ENCODE measurements around the gene PIPOX. TPM values are rescaled to one million over a fixed set of nuclear protein-coding genes. Genes with fewer than 3 reads are reported as not detected.

The PIPOX gene
- total RNA-seq, 4 donors from 2014 or later, result 1.2 to 15.3 (median 1.6) TPM; not detected in 1

DNA sequence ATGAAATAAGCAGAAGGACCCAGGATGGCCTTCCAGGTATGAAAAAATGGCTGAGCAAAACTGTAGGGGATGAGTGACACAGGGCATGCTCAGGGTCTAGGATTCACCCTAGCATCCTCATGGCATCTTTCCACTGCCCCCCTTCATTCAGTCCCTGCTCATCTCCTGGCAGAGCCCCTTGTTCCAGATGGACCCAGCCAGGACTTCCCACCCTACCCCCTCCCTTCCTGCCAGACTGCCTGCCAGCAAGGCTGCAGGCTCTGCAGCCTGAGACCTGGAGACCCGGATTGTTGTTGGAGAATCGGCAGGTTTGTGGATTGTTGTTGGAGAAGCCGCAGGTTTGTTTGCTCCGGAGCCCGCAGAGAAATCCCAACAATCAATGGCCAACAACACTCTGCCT is 43.7 kb upstream of the PIPOX start:
- no peak for DNase-seq
- in situ Hi-C loops (cut with MboI; ENCODE audit: low pct_ligation_motif_present in 1 of 4, low pct_unique_long_range_greater_than_20kb in 1 of 4, low sequenced_read_pairs in 3 of 4), result no loop called here

DNA sequence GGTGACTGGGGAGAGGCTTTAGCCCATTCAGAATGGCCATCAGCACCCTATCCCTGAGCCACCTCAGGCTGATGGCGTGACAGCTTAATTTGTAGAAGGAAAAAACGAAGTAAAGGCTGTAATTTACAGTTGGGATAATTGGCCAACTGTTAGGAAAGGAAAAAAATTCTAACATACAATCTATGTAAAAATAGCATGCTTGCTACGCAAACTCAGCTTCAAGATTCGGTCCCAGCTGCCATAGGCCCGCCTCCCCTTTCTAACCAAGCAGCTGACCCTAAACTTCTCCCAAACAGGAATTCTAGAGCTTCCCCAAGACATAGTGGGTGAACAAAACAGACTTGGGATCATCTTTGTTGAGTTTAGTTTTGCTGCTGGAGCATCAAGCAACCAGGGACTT is 42.0 kb upstream of the PIPOX start:
- intact Hi-C loops (cut with DNase I; ENCODE audit: low total_unique reads), result no loop called here
- Histone ChIP-seq H3K27ac (no peak overlapping the region), H3K4me3 (no peak overlapping the region), H3K9me3 (no peaks in the 10 kb centered on the region), H3K27me3 (peaks cover 34% of the 10 kb centered on the region), H3K4me1 (peaks cover 0 to 8% (median 1%) of the 10 kb centered on the region in 4 donors), H3K36me3 (no peaks in the 10 kb centered on the region)
- 68 to 74% methylated on average over 4 to 5 of the region's 5 CpGs for WGBS, 2 donors (ENCODE audit: low coverage in 1 of 2)
- TF ChIP-seq POLR2A (IDR thresholded peaks at IDR 0.05) (no peak), POLR2AphosphoS5 (IDR thresholded peaks at IDR 0.05) (no peak), EP300 (IDR thresholded peaks at IDR 0.05; ENCODE audit: low read depth) (no peak)
- TF ChIP-seq, protein P1, sequence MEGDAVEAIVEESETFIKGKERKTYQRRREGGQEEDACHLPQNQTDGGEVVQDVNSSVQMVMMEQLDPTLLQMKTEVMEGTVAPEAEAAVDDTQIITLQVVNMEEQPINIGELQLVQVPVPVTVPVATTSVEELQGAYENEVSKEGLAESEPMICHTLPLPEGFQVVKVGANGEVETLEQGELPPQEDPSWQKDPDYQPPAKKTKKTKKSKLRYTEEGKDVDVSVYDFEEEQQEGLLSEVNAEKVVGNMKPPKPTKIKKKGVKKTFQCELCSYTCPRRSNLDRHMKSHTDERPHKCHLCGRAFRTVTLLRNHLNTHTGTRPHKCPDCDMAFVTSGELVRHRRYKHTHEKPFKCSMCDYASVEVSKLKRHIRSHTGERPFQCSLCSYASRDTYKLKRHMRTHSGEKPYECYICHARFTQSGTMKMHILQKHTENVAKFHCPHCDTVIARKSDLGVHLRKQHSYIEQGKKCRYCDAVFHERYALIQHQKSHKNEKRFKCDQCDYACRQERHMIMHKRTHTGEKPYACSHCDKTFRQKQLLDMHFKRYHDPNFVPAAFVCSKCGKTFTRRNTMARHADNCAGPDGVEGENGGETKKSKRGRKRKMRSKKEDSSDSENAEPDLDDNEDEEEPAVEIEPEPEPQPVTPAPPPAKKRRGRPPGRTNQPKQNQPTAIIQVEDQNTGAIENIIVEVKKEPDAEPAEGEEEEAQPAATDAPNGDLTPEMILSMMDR (IDR thresholded peaks at IDR 0.05), result no peak
- DNase-seq, result no peak
- in situ Hi-C loops (cut with MboI; ENCODE audit: low pct_ligation_motif_present in 1 of 4, low pct_unique_long_range_greater_than_20kb in 1 of 4, low sequenced_read_pairs in 3 of 4), result loop anchor here in 1 of 4 donors (25.0 kb wide), 1 partner anchor 236 kb away; the partner anchor contains the start of gene CRYBA1

More for the DNA sequence above, 43.7 kb upstream of the PIPOX start:
- no peaks in the 10 kb centered on the region for H3K9me3 ChIP-seq
- no peak overlapping the region for H3K27ac ChIP-seq
- H3K27me3 ChIP-seq, result peaks cover 16% of the 10 kb centered on the region
- intact Hi-C loops (cut with DNase I; ENCODE audit: low total_unique reads), result no loop called here
- TF ChIP-seq, protein P1 (IDR thresholded peaks at IDR 0.05), result no peak
- TF ChIP-seq POLR2A (IDR thresholded peaks at IDR 0.05) (no peak), EP300 (IDR thresholded peaks at IDR 0.05; ENCODE audit: low read depth) (no peak), POLR2AphosphoS5 (IDR thresholded peaks at IDR 0.05) (no peak)
- peaks cover 0 to 3% (median 0%) of the 10 kb centered on the region in 4 donors for H3K4me1 ChIP-seq
- H3K4me3 ChIP-seq, result no peak overlapping the region
- H3K36me3 ChIP-seq, result no peaks in the 10 kb centered on the region
- WGBS, 2 donors (ENCODE audit: low coverage in 1 of 2), result 57% methylated on average over 5 of the region's 5 CpGs; no CpG with 5 or more reads in 1 of the 2 donors

DNA sequence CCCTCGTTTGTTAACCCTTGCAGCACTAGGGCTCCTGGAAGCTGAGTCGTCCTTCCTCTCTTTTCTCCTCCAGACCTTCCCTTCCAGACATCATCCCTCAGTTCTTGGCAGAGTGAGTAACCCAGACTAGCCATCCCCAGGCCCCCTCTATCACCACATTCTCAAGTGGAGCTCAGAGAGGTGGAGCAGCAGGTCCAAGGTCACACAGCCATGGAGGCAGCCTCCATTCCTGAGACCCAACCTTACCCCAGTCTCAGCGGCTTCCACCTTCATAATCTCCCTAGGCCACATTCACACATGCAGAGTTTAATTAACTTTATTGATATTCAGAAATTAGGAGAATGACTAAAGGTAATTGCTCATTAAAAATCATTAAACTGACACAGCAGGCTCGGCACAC is 40.1 kb upstream of the PIPOX start:
- Histone ChIP-seq H3K27me3 (peaks cover 52% of the 10 kb centered on the region), H3K36me3 (no peaks in the 10 kb centered on the region), H3K9me3 (no peaks in the 10 kb centered on the region), H3K27ac (no peak overlapping the region), H3K4me3 (no peak overlapping the region), H3K4me1 (peaks cover 0 to 8% (median 1%) of the 10 kb centered on the region in 4 donors)
- DNase-seq, result no peak
- intact Hi-C loops (cut with DNase I; ENCODE audit: low total_unique reads), result no loop called here
- 56% methylated on average over 4 of the region's 4 CpGs; no CpG with 5 or more reads in 1 of the 2 donors for WGBS, 2 donors (ENCODE audit: low coverage in 1 of 2)
- in situ Hi-C loops (cut with MboI; ENCODE audit: low pct_ligation_motif_present in 1 of 4, low pct_unique_long_range_greater_than_20kb in 1 of 4, low sequenced_read_pairs in 3 of 4), result loop anchor here in 1 of 4 donors (25.0 kb wide), 1 partner anchor 234 kb away; the partner anchor contains the start of gene CRYBA1
- TF ChIP-seq POLR2AphosphoS5 (IDR thresholded peaks at IDR 0.05) (no peak), POLR2A (IDR thresholded peaks at IDR 0.05) (no peak), EP300 (IDR thresholded peaks at IDR 0.05; ENCODE audit: low read depth) (no peak)
- TF ChIP-seq, protein P1 (IDR thresholded peaks at IDR 0.05), result no peak

DNA sequence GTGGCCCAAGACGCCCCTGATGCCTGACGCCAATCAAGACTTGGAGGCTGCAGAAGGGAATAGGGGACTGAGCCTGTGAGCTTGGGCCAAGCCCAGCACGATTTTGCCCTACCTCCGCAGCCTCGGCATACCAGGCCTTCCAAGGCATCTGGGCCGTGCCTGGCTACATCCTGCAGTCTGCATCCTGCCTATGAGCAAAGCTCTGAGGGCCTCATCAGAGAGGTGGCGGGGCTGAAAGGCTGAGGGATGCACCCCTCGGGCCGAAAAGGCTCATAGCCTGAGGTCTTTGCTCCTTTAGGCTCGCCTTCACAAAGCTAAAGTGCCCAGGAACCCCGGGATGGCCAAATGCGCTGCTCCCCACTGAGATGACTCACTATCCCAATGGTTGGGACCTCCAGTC is 39.7 kb upstream of the PIPOX start:
- TF ChIP-seq EP300 (IDR thresholded peaks at IDR 0.05; ENCODE audit: low read depth) (no peak), POLR2AphosphoS5 (IDR thresholded peaks at IDR 0.05) (no peak), POLR2A (IDR thresholded peaks at IDR 0.05) (no peak)
- TF ChIP-seq, protein P1 (IDR thresholded peaks at IDR 0.05), result no peak
- H3K4me1 ChIP-seq, result peaks cover 0 to 8% (median 1%) of the 10 kb centered on the region in 4 donors

More for the DNA sequence above, 39.7 kb upstream of the PIPOX start:
- H3K36me3 ChIP-seq, result no peaks in the 10 kb centered on the region
- no peak overlapping the region for H3K27ac ChIP-seq
- H3K27me3 ChIP-seq, result peaks cover 57% of the 10 kb centered on the region
- in situ Hi-C loops (cut with MboI; ENCODE audit: low pct_ligation_motif_present in 1 of 4, low pct_unique_long_range_greater_than_20kb in 1 of 4, low sequenced_read_pairs in 3 of 4), result loop anchor here in 1 of 4 donors (25.0 kb wide), 1 partner anchor 234 kb away; the partner anchor contains the start of gene CRYBA1
- H3K9me3 ChIP-seq, result no peaks in the 10 kb centered on the region
- no peak overlapping the region for H3K4me3 ChIP-seq
- no peak for DNase-seq
- intact Hi-C loops (cut with DNase I; ENCODE audit: low total_unique reads), result no loop called here
- 81% methylated on average over 12 of the region's 12 CpGs; no CpG with 5 or more reads in 1 of the 2 donors for WGBS, 2 donors (ENCODE audit: low coverage in 1 of 2)
